ENCODE measurements around the gene GPR62. TPM values are rescaled to one million over a fixed set of nuclear protein-coding genes. Genes with fewer than 3 reads are reported as not detected.

GPR62 gene
- total RNA-seq, 3 donors from 2014 or later (not counting 1 experiment from before 2014, with no cell fraction given), result not detected

GRCh38 chr3:51977446-51978142, 22.4 kb downstream of the GPR62 start:
- peaks cover 32 to 51% of the 10 kb centered on the region in 2 donors for H3K4me1 Mint-ChIP-seq

GRCh38 chr3:51978143-51978502, 22.9 kb downstream of the GPR62 start:
- Histone ChIP-seq H3K36me3 (ENCODE audit: control insufficient read depth, insufficient read depth, low read length) (peaks cover 2% of the 10 kb centered on the region), H3K4me3 (ENCODE audit: low read length) (no peak overlapping the region), H3K9me3 (ENCODE audit: control insufficient read depth, insufficient read depth, low read length) (no peaks in the 10 kb centered on the region), H3K27ac (ENCODE audit: low read length) (no peak overlapping the region), H3K27me3 (ENCODE audit: control insufficient read depth, insufficient read depth, low read length) (no peaks in the 10 kb centered on the region), H3K4me1 (ENCODE audit: control insufficient read depth, insufficient read depth, low read length) (peaks cover 60% of the 10 kb centered on the region)
- Mint-ChIP-seq H3K27ac (peak overlapping the region; percentile 52 to 63), H3K36me3 (no peaks in the 10 kb centered on the region), H3K4me1 (peaks cover 35 to 56% of the 10 kb centered on the region in 2 donors), H3K27me3 (ENCODE audit: low read depth in 2 of 2) (no peaks in the 10 kb centered on the region), H3K4me3 (no peak overlapping the region), H3K9me3 (no peaks in the 10 kb centered on the region)
- WGBS (ENCODE audit: insufficient coverage), result 89% methylated on average over 4 of the region's 4 CpGs
- intact Hi-C loops (cut with micrococcal nuclease), result no loop called here
- TF ChIP-seq, protein P1, sequence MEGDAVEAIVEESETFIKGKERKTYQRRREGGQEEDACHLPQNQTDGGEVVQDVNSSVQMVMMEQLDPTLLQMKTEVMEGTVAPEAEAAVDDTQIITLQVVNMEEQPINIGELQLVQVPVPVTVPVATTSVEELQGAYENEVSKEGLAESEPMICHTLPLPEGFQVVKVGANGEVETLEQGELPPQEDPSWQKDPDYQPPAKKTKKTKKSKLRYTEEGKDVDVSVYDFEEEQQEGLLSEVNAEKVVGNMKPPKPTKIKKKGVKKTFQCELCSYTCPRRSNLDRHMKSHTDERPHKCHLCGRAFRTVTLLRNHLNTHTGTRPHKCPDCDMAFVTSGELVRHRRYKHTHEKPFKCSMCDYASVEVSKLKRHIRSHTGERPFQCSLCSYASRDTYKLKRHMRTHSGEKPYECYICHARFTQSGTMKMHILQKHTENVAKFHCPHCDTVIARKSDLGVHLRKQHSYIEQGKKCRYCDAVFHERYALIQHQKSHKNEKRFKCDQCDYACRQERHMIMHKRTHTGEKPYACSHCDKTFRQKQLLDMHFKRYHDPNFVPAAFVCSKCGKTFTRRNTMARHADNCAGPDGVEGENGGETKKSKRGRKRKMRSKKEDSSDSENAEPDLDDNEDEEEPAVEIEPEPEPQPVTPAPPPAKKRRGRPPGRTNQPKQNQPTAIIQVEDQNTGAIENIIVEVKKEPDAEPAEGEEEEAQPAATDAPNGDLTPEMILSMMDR (IDR thresholded peaks at IDR 0.05), result no peak
- ATAC-seq (no peak), DNase-seq (no peak)

More at GRCh38 chr3:51977446-51978142, 22.4 kb downstream of the GPR62 start:
- ATAC-seq (peak in 1 of 3 donors; percentile 39), DNase-seq (peak in 1 of 2 donors; percentile 71)
- Mint-ChIP-seq H3K27me3 (ENCODE audit: low read depth in 2 of 2) (no peaks in the 10 kb centered on the region), H3K27ac (peak overlapping the region; percentile 52 to 63), H3K9me3 (no peaks in the 10 kb centered on the region), H3K36me3 (no peaks in the 10 kb centered on the region), H3K4me3 (peak overlapping the region; percentile 64)
- Histone ChIP-seq H3K27ac (ENCODE audit: low read length) (peak overlapping the region; percentile 22), H3K4me1 (ENCODE audit: control insufficient read depth, insufficient read depth, low read length) (peaks cover 57% of the 10 kb centered on the region), H3K4me3 (ENCODE audit: low read length) (no peak overlapping the region), H3K36me3 (ENCODE audit: control insufficient read depth, insufficient read depth, low read length) (peaks cover 2% of the 10 kb centered on the region), H3K27me3 (ENCODE audit: control insufficient read depth, insufficient read depth, low read length) (no peaks in the 10 kb centered on the region), H3K9me3 (ENCODE audit: control insufficient read depth, insufficient read depth, low read length) (no peaks in the 10 kb centered on the region)
- intact Hi-C loops (cut with micrococcal nuclease), result no loop called here
- 65% methylated on average over 8 of the region's 9 CpGs for WGBS (ENCODE audit: insufficient coverage)
- TF ChIP-seq, protein P1 (IDR thresholded peaks at IDR 0.05), result no peak

- Mint-ChIP-seq H3K27me3 (ENCODE audit: low read depth in 2 of 2) (no peaks in the 10 kb centered on the region), H3K27ac (no peak overlapping the region), H3K4me1 (peaks cover 27 to 46% of the 10 kb centered on the region in 2 donors), H3K4me3 (no peak overlapping the region), H3K36me3 (no peaks in the 10 kb centered on the region), H3K9me3 (no peaks in the 10 kb centered on the region)
- peaks cover 2% of the 10 kb centered on the region for H3K36me3 ChIP-seq (ENCODE audit: control insufficient read depth, insufficient read depth, low read length)
- intact Hi-C loops (cut with micrococcal nuclease), result no loop called here
- TF ChIP-seq, protein P1 (IDR thresholded peaks at IDR 0.05), result no peak
- WGBS (ENCODE audit: insufficient coverage), result 99% methylated on average over 9 of the region's 10 CpGs
- peaks cover 52% of the 10 kb centered on the region for H3K4me1 ChIP-seq (ENCODE audit: control insufficient read depth, insufficient read depth, low read length)
- ATAC-seq (no peak), DNase-seq (no peak)
- H3K27ac ChIP-seq (ENCODE audit: low read length), result no peak overlapping the region
- H3K4me3 ChIP-seq (ENCODE audit: low read length), result no peak overlapping the region
- H3K9me3 ChIP-seq (ENCODE audit: control insufficient read depth, insufficient read depth, low read length), result no peaks in the 10 kb centered on the region
- no peaks in the 10 kb centered on the region for H3K27me3 ChIP-seq (ENCODE audit: control insufficient read depth, insufficient read depth, low read length)
These were observed 25.1 kb downstream of the GPR62 start for GRCh38 chr3:51980253-51980652.
